Caki2 (cell line): ENCODE measurements around the gene MAPKAPK5. TPM values are rescaled to one million over a fixed set of nuclear protein-coding genes. Genes with fewer than 3 reads are reported as not detected.
"Not testable (repeated sequence)": the region's sequence is repeated elsewhere in the genome, so short reads cannot be mapped to it uniquely, and the experiment has no call there.

Experiments
- DNase-seq: peaks from one replicate; pipeline ENCODE4 v3.0.0-alpha.2; 2015; ENCODE audit warnings: low read depth
- in situ Hi-C: cut with HindIII; loops from 2 replicates; pipeline ENCODE4 v1.10.0; 2016; ENCODE audit warnings: low sequenced_read_pairs, low pct_unique_long_range_greater_than_20kb, mixed read lengths
- total RNA-seq: library from RNA; depleted of rRNA; stranded (reverse); fragments of >200 nt; shearing (Covaris generic); gene quantifications from 2 replicates; pipeline ENCODE4 v1.2.3, GENCODE V29; 2014; ENCODE audit warnings: low replicate concordance; rRNA removed

The MAPKAPK5 gene
- 19.1 and 50.8 TPM in 2 replicates for total RNA-seq

GRCh38 chr12:111841750-111842555, at the start of gene MAPKAPK5:
Gene MAPKAPK5, plus strand, starts transcription at chr12:111842228. Its CDS starts 506 bp downstream, at chr12:111842734.
- in situ Hi-C loops = no loop called here

GRCh38 chr12:111792856-111793235, 49.2 kb upstream of the MAPKAPK5 start:
- DNase-seq = no peak
- in situ Hi-C loops = no loop called here

More at GRCh38 chr12:111841750-111842555, at the start of gene MAPKAPK5:
- peak; percentile 86 for DNase-seq

- in situ Hi-C loops = no loop called here
Observed at GRCh38 chr12:111798182-111798581, 43.8 kb upstream of the MAPKAPK5 start.

GRCh38 chr12:111799758-111800157, 42.3 kb upstream of the MAPKAPK5 start:
- DNase-seq = no peak
- in situ Hi-C loops = no loop called here

More at GRCh38 chr12:111798182-111798581, 43.8 kb upstream of the MAPKAPK5 start:
- DNase-seq = peak; percentile 60

GRCh38 chr12:111803038-111803626, 38.9 kb upstream of the MAPKAPK5 start:
- in situ Hi-C loops = no loop called here
- DNase-seq = no peak

- DNase-seq = no peak
- in situ Hi-C loops = no loop called here
Observed at GRCh38 chr12:111803851-111804250, 38.2 kb upstream of the MAPKAPK5 start.

GRCh38 chr12:111806304-111806703, 35.7 kb upstream of the MAPKAPK5 start:
- DNase-seq = no peak
- in situ Hi-C loops = no loop called here

- in situ Hi-C loops = no loop called here
- no peak for DNase-seq
Observed at GRCh38 chr12:111807232-111807631, 34.8 kb upstream of the MAPKAPK5 start.

- in situ Hi-C loops = no loop called here
- peak; percentile 56 for DNase-seq
Observed at GRCh38 chr12:111812881-111813741, 28.9 kb upstream of the MAPKAPK5 start.

- in situ Hi-C loops = no loop called here
- DNase-seq = no peak
Observed at GRCh38 chr12:111816065-111816615, 25.9 kb upstream of the MAPKAPK5 start.

GRCh38 chr12:111816898-111817297, 25.1 kb upstream of the MAPKAPK5 start:
- DNase-seq, in situ Hi-C loops: not testable (repeated sequence)

GRCh38 chr12:111818340-111818739, 23.7 kb upstream of the MAPKAPK5 start:
- DNase-seq = no peak
- in situ Hi-C loops = no loop called here

GRCh38 chr12:111819191-111820158, 22.6 kb upstream of the MAPKAPK5 start:
- DNase-seq = no peak
- in situ Hi-C loops = no loop called here

GRCh38 chr12:111820828-111821227, 21.2 kb upstream of the MAPKAPK5 start:
- DNase-seq, in situ Hi-C loops: not testable (repeated sequence)

GRCh38 chr12:111822886-111823285, 19.1 kb upstream of the MAPKAPK5 start:
- DNase-seq = no peak
- in situ Hi-C loops = no loop called here

- in situ Hi-C loops = no loop called here
- DNase-seq = no peak
Observed at GRCh38 chr12:111823891-111824290, 18.1 kb upstream of the MAPKAPK5 start.

GRCh38 chr12:111824312-111824711, 17.7 kb upstream of the MAPKAPK5 start:
- in situ Hi-C loops, DNase-seq: not testable (repeated sequence)
